WTC11 (cell line): ENCODE results near the gene LIMS4. TPM values are rescaled to one million over a fixed set of nuclear protein-coding genes. Genes with fewer than 3 reads are reported as not detected.
"Not testable (repeated sequence)": the region's sequence is repeated elsewhere in the genome, so short reads cannot be mapped to it uniquely, and the experiment has no call there.

ENCODE experiments used
- ATAC-seq: fragments of 200-7000 bp; cut with Tn5 transposase; 2 replicates; pipeline ENCODE4 v1.10.0; 2021; ENCODE audit warnings: mild to moderate bottlenecking, moderate library complexity
- Bru-seq: library from RNA; stranded (reverse); fragments of 400-500 nt; gene quantifications from one replicate; lab custom pipeline; 2021; lab: Mats Ljungman, UMichigan
- CTCF ChIA-PET: fragments of 300-600 bp; sonication (Branson Sonifier 250); formaldehyde crosslinking; loops from one replicate; lab custom pipeline; 2021; ENCODE audit warnings: antibody characterized with exemption; lab: Charles Lee
- POLR2A ChIA-PET: fragments of 350-600 bp; sonication (Branson Sonifier 250); formaldehyde crosslinking; loops from one replicate; lab custom pipeline; 2021; ENCODE audit warnings: antibody characterized with exemption; lab: Charles Lee
- DNase-seq: peaks from one replicate; pipeline ENCODE4 v3.0.0; 2021; ENCODE audit warnings: low spot score
- H3K27ac Mint-ChIP-seq: 2 replicates; pipeline ENCODE4 v1.8.0; 2021; ENCODE audit warnings: mixed read lengths
- H3K27me3 Mint-ChIP-seq: 2 replicates; pipeline ENCODE4 v1.8.0; 2021; ENCODE audit warnings: low read depth, mild to moderate bottlenecking, moderate library complexity, mixed read lengths
- H3K36me3 Mint-ChIP-seq: 2 replicates; pipeline ENCODE4 v1.8.0; 2021; ENCODE audit warnings: mixed read lengths
- H3K4me1 Mint-ChIP-seq: 2 replicates; pipeline ENCODE4 v1.8.0; 2022; ENCODE audit warnings: mixed read lengths
- H3K4me3 Mint-ChIP-seq: 2 replicates; pipeline ENCODE4 v1.8.0; 2021; ENCODE audit warnings: mild to moderate bottlenecking, moderate library complexity, mixed read lengths
- H3K9me3 Mint-ChIP-seq: 2 replicates; pipeline ENCODE4 v1.8.0; 2021; ENCODE audit warnings: mixed read lengths
- long read RNA-seq, 3 experiments: library from RNA in 1 of 3; library from capped mRNA in 1 of 3; library from polyadenylated mRNA in 1 of 3; unstranded in 2 of 3; stranded (forward) in 1 of 3; transcript quantifications; one replicate each; pipeline ENCODE4 v2.0.0, GENCODE V29; 2021
- total RNA-seq: library from RNA; stranded (reverse); gene quantifications from 3 replicates; pipeline ENCODE4 v1.2.3, GENCODE V29; 2021

Gene LIMS4, protein sequence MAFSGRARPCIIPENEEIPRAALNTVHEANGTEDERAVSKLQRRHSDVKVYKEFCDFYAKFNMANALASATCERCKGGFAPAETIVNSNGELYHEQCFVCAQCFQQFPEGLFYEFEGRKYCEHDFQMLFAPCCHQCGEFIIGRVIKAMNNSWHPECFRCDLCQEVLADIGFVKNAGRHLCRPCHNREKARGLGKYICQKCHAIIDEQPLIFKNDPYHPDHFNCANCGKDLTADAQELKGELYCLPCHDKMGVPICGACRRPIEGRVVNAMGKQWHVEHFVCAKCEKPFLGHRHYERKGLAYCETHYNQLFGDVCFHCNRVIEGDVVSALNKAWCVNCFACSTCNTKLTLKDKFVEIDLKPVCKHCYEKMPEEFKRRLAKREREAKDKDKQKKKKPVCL
- total RNA-seq (1.1 TPM in 2 of 3 replicates, not detected in the other), Bru-seq, nascent RNA (not detected)
- long read RNA-seq, experiment 1: 0 reads
- long read RNA-seq, experiment 2: 0 reads
- long read RNA-seq, experiment 3: 0 reads

DNA sequence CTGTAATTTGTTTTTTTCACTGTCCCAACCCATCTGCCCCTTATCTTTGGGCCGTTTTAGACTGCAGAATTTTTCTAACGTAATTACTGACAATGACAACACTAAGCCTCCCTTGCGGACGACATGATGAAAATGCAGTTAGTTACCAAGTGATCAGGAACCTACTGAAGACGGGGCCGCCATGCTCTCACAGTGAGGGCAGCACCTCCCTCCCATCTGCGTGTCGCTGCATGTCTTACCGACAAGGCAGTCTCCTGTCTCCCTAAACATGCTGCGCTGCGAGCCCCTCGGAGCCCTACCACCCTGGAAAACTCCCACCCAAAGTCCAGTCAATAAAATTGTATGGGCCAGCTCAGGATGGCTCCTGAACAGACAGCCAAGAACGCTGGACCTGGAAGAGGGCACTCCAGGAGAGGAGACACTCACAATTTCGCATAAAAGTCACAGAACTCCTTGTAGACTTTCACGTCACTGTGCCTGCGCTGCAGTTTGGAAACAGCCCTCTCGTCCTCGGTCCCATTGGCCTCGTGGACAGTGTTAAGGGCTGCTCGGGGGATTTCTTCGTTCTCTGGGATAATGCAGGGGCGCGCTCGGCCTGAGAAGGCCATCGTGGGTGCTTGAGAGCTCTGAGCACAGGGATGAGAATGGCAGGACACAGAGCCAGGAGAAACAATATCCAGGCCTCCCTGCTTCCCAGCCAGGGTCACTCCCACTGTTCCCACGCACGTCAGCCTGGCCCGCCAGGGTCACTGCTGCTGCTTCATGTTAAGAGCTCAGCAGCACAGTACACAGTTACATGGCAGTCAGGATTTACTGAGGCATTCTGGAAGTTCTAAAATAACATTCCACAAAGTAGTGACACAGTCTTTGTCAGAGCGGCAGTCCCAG, at the start of gene LIMS4:
Gene LIMS4 (minus strand): TSS at position 646 of the 888 bp plus-strand sequence. CDS start 38 bp downstream, at position 608.
- CTCF ChIA-PET, DNase-seq, POLR2A ChIA-PET, H3K36me3 Mint-ChIP-seq, H3K27me3 Mint-ChIP-seq, H3K4me1 Mint-ChIP-seq, H3K27ac Mint-ChIP-seq, H3K4me3 Mint-ChIP-seq, H3K9me3 Mint-ChIP-seq: not testable (repeated sequence)
- ATAC-seq: peak; percentile 41

DNA sequence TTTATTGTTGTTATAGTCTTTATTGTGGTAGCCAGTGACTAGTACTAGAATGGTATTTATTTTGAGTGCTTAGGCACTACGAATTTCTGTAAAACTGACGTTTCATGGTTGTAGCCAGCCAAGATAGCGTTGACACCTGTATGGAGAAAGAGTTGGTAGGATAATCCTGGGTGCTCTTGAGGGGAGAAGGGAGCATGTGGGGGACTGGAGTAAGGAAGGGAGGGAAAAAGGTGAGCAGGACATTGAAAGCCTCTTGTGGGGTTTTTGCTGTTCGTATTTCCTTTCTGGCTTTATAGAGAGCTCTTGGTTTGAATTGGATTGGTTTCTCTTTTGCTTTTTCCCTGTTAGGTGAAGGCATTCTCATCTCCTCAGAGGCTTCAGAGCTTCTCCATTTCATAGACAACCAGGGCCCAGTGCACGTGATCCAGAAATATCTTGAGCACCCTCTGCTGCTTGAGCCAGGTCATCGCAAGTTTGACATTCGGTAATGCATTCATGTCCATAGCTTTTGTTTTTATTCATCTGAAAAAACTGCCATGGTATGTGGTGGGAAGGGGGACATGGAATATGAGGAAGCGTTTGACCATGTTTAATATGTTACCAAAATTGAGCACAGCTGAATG, 27.2 kb upstream of the LIMS4 start:
- POLR2A ChIA-PET, H3K9me3 Mint-ChIP-seq, H3K36me3 Mint-ChIP-seq, H3K4me3 Mint-ChIP-seq, H3K27me3 Mint-ChIP-seq, H3K27ac Mint-ChIP-seq, CTCF ChIA-PET, DNase-seq, H3K4me1 Mint-ChIP-seq: not testable (repeated sequence)
- ATAC-seq: peak; percentile 83

DNA sequence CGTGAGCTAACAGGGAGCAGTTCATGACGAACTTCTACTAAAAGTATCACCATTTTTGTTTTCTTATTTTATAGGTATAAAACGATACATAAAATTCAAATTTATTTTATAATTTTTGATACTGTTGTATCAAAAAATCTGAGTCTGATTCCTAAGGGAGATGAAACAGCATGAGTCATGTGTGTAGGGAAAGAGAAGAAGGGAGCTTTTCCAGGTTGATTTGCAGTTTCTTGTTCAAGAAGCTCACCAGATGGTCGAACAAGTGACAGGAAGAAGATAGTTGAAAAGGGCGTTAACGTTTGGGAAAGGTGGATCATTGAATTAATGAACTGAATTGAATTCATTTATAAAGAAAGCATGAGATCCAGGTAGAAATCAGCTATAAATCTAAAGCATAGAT, 23.4 kb upstream of the LIMS4 start:
- DNase-seq, H3K4me3 Mint-ChIP-seq, CTCF ChIA-PET, H3K27me3 Mint-ChIP-seq, H3K27ac Mint-ChIP-seq, ATAC-seq, POLR2A ChIA-PET, H3K4me1 Mint-ChIP-seq, H3K9me3 Mint-ChIP-seq, H3K36me3 Mint-ChIP-seq: not testable (repeated sequence)

DNA sequence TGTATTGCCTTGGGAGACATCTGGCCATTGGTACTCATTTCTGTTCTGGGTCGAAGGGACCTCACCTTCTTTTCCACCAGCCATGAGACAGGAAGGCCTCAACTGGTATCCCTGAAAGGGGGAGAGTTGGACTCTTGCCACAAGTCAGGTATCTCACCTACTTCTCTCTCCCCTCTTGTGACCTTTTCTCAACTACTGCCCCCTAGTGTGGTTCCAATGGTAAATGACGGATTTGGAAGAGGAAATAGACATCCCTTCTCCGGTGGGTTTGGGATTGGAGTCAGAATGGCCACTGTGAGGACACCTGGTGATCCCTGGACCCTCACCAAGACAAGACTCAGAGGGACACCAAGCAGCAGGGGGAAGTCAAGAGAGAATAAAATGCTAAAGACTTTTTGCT, 21.9 kb upstream of the LIMS4 start:
- H3K4me1 Mint-ChIP-seq, H3K4me3 Mint-ChIP-seq, H3K27ac Mint-ChIP-seq, H3K9me3 Mint-ChIP-seq, H3K36me3 Mint-ChIP-seq, CTCF ChIA-PET, DNase-seq, H3K27me3 Mint-ChIP-seq, POLR2A ChIA-PET: not testable (repeated sequence)
- peak; percentile 60 for ATAC-seq

DNA sequence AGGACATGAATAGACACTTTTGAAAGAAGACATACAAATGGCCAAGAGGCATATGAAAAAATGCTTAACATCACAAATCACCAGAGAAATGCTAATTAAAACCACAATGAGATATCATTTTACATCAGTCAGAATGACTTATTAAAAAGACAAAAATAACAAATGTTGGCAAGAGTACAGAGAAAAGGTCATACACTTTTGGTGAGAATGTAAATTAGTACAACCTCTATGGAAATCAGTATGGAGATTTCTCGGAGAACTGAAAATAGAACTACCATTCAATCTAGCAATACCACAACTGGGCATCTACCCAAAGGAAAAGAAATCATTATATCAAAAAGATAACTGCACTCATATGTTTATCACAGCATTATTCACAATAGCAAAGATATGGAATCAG, 16.4 kb upstream of the LIMS4 start:
- H3K27me3 Mint-ChIP-seq, H3K4me3 Mint-ChIP-seq, H3K4me1 Mint-ChIP-seq, ATAC-seq, H3K36me3 Mint-ChIP-seq, POLR2A ChIA-PET, CTCF ChIA-PET, H3K9me3 Mint-ChIP-seq, DNase-seq, H3K27ac Mint-ChIP-seq: not testable (repeated sequence)

DNA sequence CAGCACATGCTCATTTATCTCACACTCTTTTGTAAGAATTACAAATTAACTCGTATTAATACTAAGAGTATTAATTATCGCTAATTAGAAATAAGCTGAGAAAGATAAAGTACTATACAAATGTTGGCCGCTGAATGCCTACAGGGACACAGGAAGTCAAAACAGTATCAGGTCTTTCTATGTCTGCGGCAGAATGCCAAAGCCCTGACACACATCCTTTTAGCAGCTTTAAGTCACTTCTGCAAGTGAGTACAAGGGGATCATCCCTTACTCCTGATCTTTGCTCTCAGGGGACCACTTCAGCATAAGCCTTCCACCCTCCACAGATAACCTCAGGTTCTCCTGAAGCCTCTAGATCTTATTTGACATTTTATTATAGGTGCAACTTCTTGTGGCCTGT, 10.1 kb upstream of the LIMS4 start:
- H3K36me3 Mint-ChIP-seq, H3K4me3 Mint-ChIP-seq, H3K9me3 Mint-ChIP-seq, DNase-seq, H3K27ac Mint-ChIP-seq, H3K4me1 Mint-ChIP-seq, CTCF ChIA-PET, ATAC-seq, POLR2A ChIA-PET, H3K27me3 Mint-ChIP-seq: not testable (repeated sequence)

DNA sequence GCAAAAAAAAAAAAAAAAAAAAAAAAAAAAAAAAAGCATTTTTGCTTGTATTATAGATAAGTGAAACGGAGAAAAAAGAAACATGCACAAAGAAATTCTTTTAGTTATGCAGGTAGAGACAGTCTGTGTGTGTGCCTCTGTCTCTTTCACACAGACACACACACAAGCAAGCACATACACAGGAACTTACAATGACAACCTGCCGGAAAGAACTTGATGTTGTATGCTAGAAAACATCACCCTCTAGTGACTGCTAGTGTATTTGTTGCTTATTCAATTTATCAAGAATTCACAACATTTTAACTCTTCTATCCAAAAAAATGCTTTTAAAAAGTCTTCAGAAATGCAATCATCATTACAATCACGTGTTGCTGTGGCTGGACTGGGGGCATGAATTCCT, 8.6 kb upstream of the LIMS4 start:
- H3K9me3 Mint-ChIP-seq, CTCF ChIA-PET, H3K36me3 Mint-ChIP-seq, H3K4me3 Mint-ChIP-seq, ATAC-seq, POLR2A ChIA-PET, H3K27ac Mint-ChIP-seq, DNase-seq, H3K27me3 Mint-ChIP-seq, H3K4me1 Mint-ChIP-seq: not testable (repeated sequence)

DNA sequence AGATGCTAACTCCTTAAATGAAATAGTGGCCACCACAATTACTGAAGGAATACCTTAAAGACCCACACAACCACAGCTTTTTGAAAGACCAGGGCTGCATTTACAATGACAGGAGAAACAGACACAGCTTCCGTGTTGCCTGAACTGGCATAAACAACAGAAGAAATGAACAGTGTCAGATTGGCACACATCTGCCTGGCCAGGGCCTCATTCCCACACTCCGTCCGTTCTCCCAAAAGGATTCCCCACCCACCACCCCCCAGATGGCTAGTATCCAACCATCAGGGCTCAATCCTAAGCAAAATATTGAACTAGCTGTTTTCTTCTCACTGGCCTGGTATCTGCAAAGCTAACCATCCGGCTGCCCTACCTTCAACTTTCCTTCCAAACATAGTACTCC, 7.5 kb upstream of the LIMS4 start:
- DNase-seq, H3K27me3 Mint-ChIP-seq, H3K9me3 Mint-ChIP-seq, CTCF ChIA-PET, H3K4me3 Mint-ChIP-seq, H3K27ac Mint-ChIP-seq, POLR2A ChIA-PET, H3K4me1 Mint-ChIP-seq, H3K36me3 Mint-ChIP-seq, ATAC-seq: not testable (repeated sequence)

DNA sequence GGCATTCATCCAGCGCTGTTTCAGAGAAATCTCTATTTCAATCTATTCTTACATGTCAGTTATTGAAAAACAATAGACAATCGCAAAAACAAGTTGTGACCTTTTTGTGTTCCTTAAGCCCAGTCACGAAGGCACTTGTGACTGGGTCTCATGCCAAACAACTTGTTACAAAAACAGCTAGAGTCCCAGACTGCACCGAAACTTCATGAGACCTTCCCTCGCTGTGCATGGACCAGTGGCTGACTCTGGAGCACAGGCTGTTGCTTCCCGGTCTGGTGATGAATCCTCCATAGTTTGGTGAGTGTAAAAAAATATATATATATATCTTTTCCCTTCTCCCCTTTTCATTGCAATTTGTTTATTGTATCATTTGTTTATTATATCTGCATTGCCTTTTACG, 4.8 kb upstream of the LIMS4 start:
- H3K4me3 Mint-ChIP-seq, H3K27me3 Mint-ChIP-seq, H3K9me3 Mint-ChIP-seq, ATAC-seq, DNase-seq, H3K4me1 Mint-ChIP-seq, CTCF ChIA-PET, H3K27ac Mint-ChIP-seq, H3K36me3 Mint-ChIP-seq, POLR2A ChIA-PET: not testable (repeated sequence)

DNA sequence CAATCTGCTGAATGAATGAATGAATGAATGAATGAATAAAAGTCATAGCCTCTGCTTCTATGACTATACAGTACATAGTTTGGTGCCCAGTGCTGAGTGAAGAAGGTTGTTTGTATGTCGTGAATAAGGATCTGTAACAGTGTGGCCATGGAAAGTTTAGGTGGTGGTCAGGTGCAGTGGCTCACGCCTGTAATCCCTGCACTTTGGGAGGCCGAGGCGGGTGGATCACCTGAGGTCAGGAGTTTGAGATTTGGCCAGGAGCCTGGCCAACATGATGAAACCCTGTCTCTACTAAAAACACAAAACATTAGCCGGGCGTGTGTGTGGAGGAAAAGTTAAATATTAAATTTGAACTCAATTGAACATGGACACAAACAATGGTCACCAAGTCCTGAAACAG, 4.3 kb upstream of the LIMS4 start:
- not testable (repeated sequence) for ATAC-seq

DNA sequence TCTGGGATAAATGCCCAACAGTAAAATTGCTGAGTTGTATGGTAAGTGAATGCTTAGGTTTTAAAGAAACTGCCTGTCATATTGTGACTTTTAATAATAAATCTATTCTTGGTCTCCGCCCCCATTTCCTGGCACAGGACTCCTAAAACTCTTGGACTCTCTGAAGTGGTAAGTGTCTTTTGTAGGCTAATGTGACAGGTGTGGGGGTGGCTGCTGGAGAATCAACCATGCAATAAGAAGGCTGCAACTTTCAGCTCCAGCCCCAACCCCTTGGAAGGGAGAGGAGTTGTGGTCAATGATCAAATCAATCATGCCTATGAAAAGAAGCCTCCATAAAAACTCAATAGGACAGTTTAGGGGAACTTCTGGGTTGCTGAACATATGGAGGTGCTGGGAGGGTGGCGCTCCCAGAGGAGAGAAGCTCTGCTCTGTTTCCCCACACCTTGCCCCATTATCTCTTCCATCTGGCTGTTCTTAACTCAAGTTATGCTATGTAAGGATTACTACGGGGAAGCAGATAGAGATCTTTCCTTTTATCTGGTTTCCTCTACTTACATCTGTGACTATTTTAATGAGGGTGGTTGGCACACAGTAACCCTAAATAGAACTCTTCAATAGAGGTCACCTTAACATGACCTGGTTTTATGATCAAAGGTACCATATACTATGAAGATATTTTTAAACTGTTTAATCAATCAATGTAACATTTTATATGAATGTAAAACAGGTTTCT, 3.2 kb upstream of the LIMS4 start:
- H3K4me1 Mint-ChIP-seq, H3K36me3 Mint-ChIP-seq, H3K27me3 Mint-ChIP-seq, CTCF ChIA-PET, H3K27ac Mint-ChIP-seq, POLR2A ChIA-PET, DNase-seq, H3K4me3 Mint-ChIP-seq, ATAC-seq, H3K9me3 Mint-ChIP-seq: not testable (repeated sequence)

More for the DNA sequence above, 4.3 kb upstream of the LIMS4 start:
- H3K27me3 Mint-ChIP-seq, DNase-seq, H3K27ac Mint-ChIP-seq, H3K36me3 Mint-ChIP-seq, H3K4me1 Mint-ChIP-seq, H3K9me3 Mint-ChIP-seq, H3K4me3 Mint-ChIP-seq, CTCF ChIA-PET, POLR2A ChIA-PET: not testable (repeated sequence)
